ENCODE results near the gene EHF.
A peak's percentile ranks its signal among the peaks of the same experiment; 100 is the strongest.
"Not testable (repeated sequence)": the region's sequence is repeated elsewhere in the genome, so short reads cannot be mapped to it uniquely, and the experiment has no call there.

EHF gene

GRCh38 chr11:34620820-34621792 lies at the start of gene EHF:
Gene EHF, plus strand, starts transcription at chr11:34621093. Its CDS starts 21,538 bp downstream, at chr11:34642631.
- DNase-seq: no peak

GRCh38 chr11:34573537-34573936 lies 47.4 kb upstream of the EHF start:
- no peak for DNase-seq

DNA sequence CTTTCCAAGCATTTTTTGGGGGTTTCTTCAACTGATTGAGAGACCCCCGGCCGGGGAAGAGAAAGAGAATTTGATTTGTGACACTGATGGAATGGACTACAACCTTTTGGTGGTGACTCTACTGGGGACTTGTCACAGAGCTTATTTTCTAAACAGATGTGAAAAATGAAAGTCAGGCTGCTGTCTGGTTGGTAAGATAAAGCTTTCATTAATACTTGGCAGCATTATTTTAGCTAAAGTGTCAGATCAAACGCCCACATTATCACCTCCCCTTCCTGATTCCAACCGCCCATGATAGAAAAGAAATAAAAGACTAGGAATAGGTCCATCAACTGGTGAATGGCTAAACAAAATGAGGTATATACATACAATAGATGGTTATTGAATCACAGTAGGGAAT lies 45.6 kb upstream of the EHF start:
- DNase-seq: no peak

DNA sequence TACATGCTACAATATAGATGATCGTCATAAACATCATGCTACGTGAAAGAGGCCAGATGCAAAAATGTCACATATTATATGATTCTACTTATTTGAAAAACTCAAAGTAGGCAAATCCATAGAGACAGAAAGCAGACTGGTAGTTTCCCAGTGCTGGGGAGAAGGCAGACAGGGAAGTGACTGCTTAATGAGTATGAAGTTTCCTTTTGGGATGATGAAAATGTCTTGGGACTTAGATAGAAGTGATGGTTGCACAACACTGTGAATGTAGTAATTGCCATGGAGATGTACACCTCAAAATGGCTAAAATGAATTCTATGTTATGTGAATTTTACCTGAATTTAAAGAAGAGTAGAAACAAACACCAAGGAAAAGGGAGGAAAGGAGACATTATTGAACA lies 45.2 kb upstream of the EHF start:
- DNase-seq: no peak

DNA sequence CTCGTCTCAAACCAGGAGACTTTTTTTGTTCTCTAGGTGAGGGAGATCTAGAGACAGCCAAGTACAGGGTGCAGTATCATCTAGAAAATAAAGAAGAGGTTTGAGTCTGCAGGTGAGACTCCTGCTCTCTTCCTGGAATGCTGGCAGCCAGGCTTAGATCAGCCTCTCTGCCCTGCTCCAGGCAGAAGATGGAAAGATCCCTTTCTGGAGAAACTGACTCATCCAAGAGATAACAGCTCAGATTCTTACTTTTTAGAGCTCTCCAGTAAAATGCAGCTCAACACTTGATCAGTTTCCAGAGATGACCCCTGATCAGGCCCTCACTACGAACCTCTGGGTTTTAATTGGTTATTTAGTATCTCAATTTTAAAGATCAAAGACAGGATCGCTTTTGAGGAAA lies 44.6 kb upstream of the EHF start:
- DNase-seq: no peak

- DNase-seq: no peak
Measured at GRCh38 chr11:34583818-34584217, 37.1 kb upstream of the EHF start.

GRCh38 chr11:34585304-34585734 lies 35.6 kb upstream of the EHF start:
- no peak for DNase-seq

- DNase-seq: peak in 1 of 2 donors; percentile 50
Measured at GRCh38 chr11:34585735-34586487, 35.0 kb upstream of the EHF start.

DNA sequence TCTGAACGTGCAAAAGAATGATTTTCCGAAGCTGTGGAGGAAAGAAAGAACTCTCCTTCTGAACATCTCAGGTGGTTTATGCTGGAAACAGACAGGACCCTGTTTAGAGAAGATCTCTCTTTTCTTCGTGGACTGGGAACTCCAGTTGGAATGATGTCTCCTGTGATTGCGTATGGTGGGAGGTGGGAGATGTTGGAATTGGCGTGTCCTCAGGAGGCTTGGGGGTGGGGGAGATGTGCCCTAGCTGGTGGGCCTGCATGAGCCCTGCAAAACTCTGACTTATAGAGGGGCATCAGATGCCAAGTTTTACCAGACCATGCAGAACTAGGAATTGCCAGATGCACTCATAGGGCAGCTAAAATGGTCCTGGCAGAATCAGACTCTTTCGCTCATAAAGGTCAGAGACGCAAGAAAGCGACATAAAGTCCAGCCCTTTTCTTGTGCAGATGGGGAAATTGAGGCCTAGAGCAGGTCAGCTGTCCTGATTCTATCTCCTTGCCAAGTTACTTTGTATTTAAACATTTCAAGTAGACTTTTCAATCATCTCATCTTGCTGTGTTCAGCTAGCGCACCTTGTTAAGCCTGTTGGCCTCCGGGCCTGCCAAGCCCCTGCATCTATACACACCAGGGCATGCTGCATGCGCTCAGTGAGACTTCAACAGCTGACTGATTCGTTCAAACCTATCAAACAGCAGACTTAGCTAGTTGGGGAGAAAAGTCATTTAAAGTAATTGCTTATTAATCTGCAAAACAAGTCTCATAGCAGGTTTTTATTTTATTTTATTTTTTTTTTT lies 34.2 kb upstream of the EHF start:
- DNase-seq: no peak

DNA sequence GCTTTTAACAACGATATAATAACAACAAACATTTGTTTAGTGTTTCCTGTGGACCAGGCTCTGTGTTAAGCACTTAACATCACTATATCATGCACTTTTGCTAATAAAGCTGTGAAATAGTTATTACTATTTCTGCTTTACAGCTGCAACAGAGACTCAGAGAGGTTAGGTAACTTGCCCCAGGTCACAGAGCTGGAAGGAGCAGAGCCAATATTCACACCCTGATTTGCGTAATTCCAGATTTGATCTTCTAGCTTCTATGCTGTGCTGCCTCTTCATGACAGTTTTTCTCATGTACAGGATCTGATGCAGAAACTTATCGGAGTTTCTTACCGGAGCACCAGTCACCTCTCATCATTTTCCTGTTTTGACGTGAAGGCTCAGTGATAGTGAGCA lies 33.6 kb upstream of the EHF start:
- DNase-seq: no peak

DNA sequence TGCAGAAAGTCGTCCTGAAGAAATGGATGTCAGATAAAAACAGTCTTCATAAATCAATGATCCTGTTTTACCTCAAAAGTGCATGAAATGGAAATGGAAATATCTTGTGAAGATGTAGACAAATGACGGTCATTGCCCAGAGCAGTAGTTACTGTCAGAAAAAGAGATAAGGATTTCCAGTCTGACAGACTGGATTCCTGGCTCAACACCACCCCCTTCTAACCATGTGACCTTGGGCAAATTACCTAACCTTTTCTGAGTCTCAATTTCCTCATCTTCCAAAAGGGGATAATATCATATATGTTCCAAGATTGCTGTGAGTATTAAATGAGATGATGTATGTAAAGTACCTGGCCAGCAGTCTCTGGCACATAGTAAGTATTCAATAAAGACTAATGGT lies 32.9 kb upstream of the EHF start:
- no peak for DNase-seq

DNA sequence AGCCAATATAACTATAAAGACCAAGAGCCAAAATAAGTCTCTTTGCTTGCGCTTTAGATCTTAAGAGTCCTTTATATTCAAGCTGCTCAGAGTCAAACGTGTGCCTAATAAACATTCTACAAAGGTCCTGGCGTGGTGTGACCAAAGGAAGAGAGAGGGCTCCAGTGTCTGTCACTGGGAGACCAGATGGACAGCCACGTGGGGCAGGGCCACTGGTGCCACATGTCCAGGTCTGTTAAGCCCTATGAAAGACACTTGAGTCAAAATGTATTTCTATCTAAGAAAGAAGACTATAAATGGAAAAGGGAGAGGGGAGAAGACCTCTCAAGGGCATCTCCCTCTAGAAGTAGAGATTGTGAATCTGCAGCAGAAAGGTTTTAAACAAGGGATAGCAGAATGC lies 32.2 kb upstream of the EHF start:
- no peak for DNase-seq

GRCh38 chr11:34589177-34589576 lies 31.7 kb upstream of the EHF start:
- not testable (repeated sequence) for DNase-seq

DNA sequence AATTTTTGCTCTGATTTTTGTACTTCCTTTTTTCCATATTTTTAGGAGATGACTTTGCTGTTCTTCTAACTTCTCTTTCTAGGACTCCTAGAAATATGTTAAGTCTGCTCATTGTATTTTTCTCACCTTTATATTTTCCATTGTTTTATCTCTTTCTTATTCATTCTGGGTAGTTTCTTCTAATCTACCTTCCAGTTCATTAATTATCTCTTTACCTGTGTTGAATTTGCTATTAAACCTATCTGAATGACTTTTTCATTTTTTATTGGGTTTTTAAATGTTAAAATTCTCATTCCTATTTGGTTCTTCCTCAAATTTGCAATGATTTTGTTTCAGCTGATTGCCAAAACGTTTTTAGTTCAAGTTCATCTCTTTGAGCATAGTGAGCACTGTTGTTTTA lies 27.8 kb upstream of the EHF start:
- no peak for DNase-seq

- DNase-seq: no peak
Measured at GRCh38 chr11:34594603-34595002, 26.3 kb upstream of the EHF start.

DNA sequence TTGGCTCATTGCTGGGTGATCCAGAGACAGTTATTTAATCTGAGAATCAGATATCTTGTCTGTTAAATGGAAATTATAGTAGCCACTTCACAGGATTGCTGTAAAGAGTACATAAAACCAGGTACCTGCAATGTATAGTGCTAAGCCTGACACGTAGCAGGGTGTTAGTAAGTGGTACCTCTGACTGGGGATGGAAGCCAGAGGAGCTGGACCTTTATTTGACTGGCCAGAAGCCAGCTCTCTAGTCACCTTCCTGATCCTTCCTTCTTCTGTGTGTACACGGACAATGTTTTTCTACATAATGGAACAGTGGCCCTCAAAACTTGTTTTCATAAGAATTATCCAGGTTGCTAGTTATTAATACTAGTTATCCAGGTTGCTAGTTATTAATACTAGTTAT lies 25.5 kb upstream of the EHF start:
- no peak for DNase-seq

DNA sequence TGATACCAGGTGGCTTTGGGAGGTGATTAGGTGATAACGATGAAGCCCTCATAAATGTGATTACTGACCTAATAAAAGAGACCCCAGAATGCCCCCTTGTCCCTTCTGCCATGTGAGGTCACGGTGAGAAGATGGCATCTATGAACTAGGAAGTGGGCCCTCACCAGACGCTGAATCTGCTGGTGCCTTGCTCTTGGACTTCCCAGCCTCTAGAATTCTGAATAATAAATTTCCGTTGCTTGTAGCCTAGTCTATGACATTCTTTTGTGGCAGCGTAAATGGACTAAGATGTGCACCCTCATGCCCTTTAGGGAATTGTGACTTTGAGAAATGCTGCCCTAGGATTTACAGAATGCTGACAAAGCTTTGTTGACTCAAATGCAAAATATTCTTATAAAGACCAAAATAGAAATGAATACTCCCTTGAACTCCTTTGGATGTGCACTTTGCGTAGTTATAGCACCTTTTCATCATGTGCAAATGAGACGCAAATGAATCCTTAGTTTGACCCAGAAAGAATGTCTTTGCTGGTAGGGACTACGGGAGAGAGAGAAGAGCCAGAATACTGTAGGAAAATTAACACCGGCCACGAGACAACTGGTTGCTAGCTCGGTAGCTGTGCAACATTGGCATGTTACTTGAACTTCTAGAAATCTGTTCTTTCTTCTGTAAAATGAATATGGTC lies 24.8 kb upstream of the EHF start:
- DNase-seq: no peak

DNA sequence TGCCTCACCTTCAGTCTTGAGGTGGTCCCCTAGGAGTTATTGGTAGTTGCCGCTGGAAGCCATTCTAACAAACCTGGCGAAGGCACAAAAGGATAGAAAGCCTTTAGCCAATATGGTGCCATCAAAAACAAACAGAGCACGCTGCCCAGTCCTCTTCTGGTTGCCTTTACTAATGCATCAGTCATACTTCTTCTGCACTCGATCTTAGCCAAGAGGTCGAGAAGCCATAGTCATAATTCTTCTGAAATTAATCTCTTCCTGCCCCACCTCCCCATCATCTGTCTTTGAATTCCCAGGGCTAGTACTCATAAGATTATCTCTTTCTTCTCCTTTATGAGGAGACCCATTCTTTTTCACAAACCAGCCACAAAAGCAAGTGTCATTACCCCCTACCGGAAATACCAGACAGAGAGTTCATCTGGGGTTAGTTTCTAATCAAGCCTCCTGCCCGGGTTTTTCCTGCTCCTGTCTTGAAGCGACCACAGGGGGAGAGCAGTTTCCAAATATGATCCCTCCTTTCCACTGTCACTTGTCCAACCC lies 21.4 kb upstream of the EHF start:
- no peak for DNase-seq

- no peak for DNase-seq
Measured at GRCh38 chr11:34600339-34601084, 20.4 kb upstream of the EHF start.

- no peak for DNase-seq
Measured at GRCh38 chr11:34601085-34601444, 19.8 kb upstream of the EHF start.

GRCh38 chr11:34601609-34602008 lies 19.3 kb upstream of the EHF start:
- DNase-seq: no peak

DNA sequence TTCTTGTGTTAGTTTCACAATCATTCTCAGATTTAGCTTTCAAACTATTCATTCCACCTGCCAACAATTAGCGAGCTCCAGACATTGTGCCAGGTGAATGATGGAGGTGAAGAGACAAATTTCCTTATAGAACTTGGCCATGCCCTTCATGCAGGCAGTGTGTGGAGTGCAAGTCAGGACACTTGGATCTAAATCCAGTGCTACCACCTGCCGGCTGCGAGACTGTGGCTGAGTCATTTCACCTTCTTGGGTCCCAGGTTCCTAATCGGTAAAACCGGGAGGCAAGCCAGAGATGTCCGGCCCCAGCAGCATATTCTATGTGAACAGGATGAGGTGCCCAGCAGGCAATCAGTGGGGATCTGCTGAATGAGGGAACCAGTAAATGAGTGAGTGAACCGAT lies 18.6 kb upstream of the EHF start:
- no peak for DNase-seq

Data from CD4-positive, alpha-beta T cell treated with Interferon alpha-2 for 1 hour (primary cell).